Astrocyte (in vitro differentiated cells and primary cell): ENCODE results near the gene GLIPR1. TPM values are rescaled to one million over a fixed set of nuclear protein-coding genes. Genes with fewer than 3 reads are reported as not detected.

Source experiments
- DNase-seq: peaks from one replicate; pipeline ENCODE4 v3.0.0-alpha.2; 2010; ENCODE audit warnings: low read depth
- FAIRE-seq: peaks from 2 replicates; lab custom pipeline; 2011; peaks lifted over from hg19 to GRCh38; lab: Jason Lieb, UNC
- H2AFZ ChIP-seq: 2 replicates; pipeline ENCODE4 v1.6.0; 2012; ENCODE audit warnings: low read depth, low read length, inconsistent platforms
- H3K27ac ChIP-seq: 2 replicates; pipeline ENCODE4 v1.5.1; 2011; ENCODE audit warnings: low read depth, low read length, inconsistent platforms
- H3K27me3 ChIP-seq: 2 replicates; pipeline ENCODE4 v1.6.0; 2011; ENCODE audit warnings: low read length, inconsistent platforms; ENCODE audit not compliant: insufficient read depth
- H3K36me3 ChIP-seq: 2 replicates; pipeline ENCODE4 v1.5.1; 2011; ENCODE audit warnings: low read length, inconsistent platforms; ENCODE audit not compliant: insufficient read depth
- H3K4me1 ChIP-seq: 2 replicates; pipeline ENCODE4 v1.5.1; 2011; ENCODE audit warnings: low read length, inconsistent platforms; ENCODE audit not compliant: insufficient read depth
- H3K4me2 ChIP-seq: 2 replicates; pipeline ENCODE4 v1.6.0; 2012; ENCODE audit warnings: low read length, inconsistent platforms
- H3K4me3 ChIP-seq: 2 replicates; pipeline ENCODE4 v1.5.1; 2011; ENCODE audit warnings: low read depth, mild to moderate bottlenecking, low read length, inconsistent platforms; ENCODE audit not compliant: insufficient read depth
- H3K79me2 ChIP-seq: 2 replicates; pipeline ENCODE4 v1.6.0; 2012; ENCODE audit warnings: mild to moderate bottlenecking, low read length, inconsistent platforms; ENCODE audit not compliant: insufficient read depth
- H3K9ac ChIP-seq: 2 replicates; pipeline ENCODE4 v1.6.0; 2012; ENCODE audit warnings: mild to moderate bottlenecking, low read length, inconsistent platforms
- H3K9me3 ChIP-seq: 2 replicates; pipeline ENCODE4 v1.5.1; 2012; ENCODE audit warnings: low read depth, mild to moderate bottlenecking, low read length, inconsistent platforms; ENCODE audit not compliant: insufficient read depth
- H4K20me1 ChIP-seq: 2 replicates; pipeline ENCODE4 v1.6.0; 2012; ENCODE audit warnings: low read length, inconsistent platforms; ENCODE audit not compliant: insufficient read depth
- H3K27ac Mint-ChIP-seq: one replicate; pipeline ENCODE4 v1.8.0; 2021; ENCODE audit warnings: mild to moderate bottlenecking, mixed read lengths; ENCODE audit not compliant: unreplicated experiment
- H3K27me3 Mint-ChIP-seq: one replicate; pipeline ENCODE4 v1.8.0; 2021; ENCODE audit warnings: low read depth, mixed read lengths; ENCODE audit not compliant: unreplicated experiment
- H3K36me3 Mint-ChIP-seq: one replicate; pipeline ENCODE4 v1.8.0; 2021; ENCODE audit warnings: low read depth, mixed read lengths; ENCODE audit not compliant: unreplicated experiment
- H3K4me1 Mint-ChIP-seq: one replicate; pipeline ENCODE4 v1.8.0; 2021; ENCODE audit warnings: low read depth, mixed read lengths; ENCODE audit not compliant: unreplicated experiment
- H3K4me3 Mint-ChIP-seq: one replicate; pipeline ENCODE4 v1.8.0; 2021; ENCODE audit warnings: mild to moderate bottlenecking, moderate library complexity, mixed read lengths; ENCODE audit not compliant: unreplicated experiment
- H3K9me3 Mint-ChIP-seq: one replicate; pipeline ENCODE4 v1.8.0; 2021; ENCODE audit warnings: mild to moderate bottlenecking, mixed read lengths; ENCODE audit not compliant: unreplicated experiment
- CTCF ChIP-seq: IDR thresholded peaks from 2 replicates; pipeline ENCODE4 v1.5.1; 2011; ENCODE audit warnings: low read depth, mild to moderate bottlenecking, inconsistent platforms, low read length, moderate library complexity; ENCODE audit not compliant: insufficient read depth
- EZH2 ChIP-seq: IDR thresholded peaks from 2 replicates; pipeline ENCODE4 v1.6.1; 2012; ENCODE audit warnings: mild to moderate bottlenecking, low read length, inconsistent platforms; ENCODE audit not compliant: insufficient read depth
- total RNA-seq: library from RNA; stranded (reverse); gene quantifications from 2 replicates; pipeline ENCODE4 v1.2.1, GENCODE V29; 2021

The GLIPR1 gene
- total RNA-seq, 1 donor from 2014 or later: 232 TPM

GRCh38 chr12:75481013-75481705 lies 604 bp downstream of the GLIPR1 start:
- FAIRE-seq (peak; percentile 41), DNase-seq (no peak)
- no peak overlapping the region for H2AFZ ChIP-seq
- no peaks in the 10 kb centered on the region for H3K9me3 Mint-ChIP-seq
- H3K36me3 ChIP-seq: peaks cover 14% of the 10 kb centered on the region
- H3K27ac ChIP-seq: peak overlapping the region; percentile 89
- H3K27ac Mint-ChIP-seq: peak overlapping the region; percentile 93
- H3K4me3 ChIP-seq: peak overlapping the region; percentile 95
- H3K4me1 Mint-ChIP-seq: peaks cover 30% of the 10 kb centered on the region
- H4K20me1 ChIP-seq: peaks cover 35% of the 10 kb centered on the region
- H3K79me2 ChIP-seq: peaks cover 52% of the 10 kb centered on the region
- peaks cover 31% of the 10 kb centered on the region for H3K4me1 ChIP-seq
- no peaks in the 10 kb centered on the region for H3K9me3 ChIP-seq
- no peaks in the 10 kb centered on the region for H3K27me3 Mint-ChIP-seq
- H3K4me2 ChIP-seq: peak overlapping the region; percentile 94
- TF ChIP-seq EZH2 (no peak), CTCF (no peak)
- peak overlapping the region; percentile 91 for H3K4me3 Mint-ChIP-seq
- peaks cover 8% of the 10 kb centered on the region for H3K36me3 Mint-ChIP-seq
- H3K9ac ChIP-seq: peak overlapping the region; percentile 90
- no peaks in the 10 kb centered on the region for H3K27me3 ChIP-seq

- H3K9me3 ChIP-seq: no peaks in the 10 kb centered on the region
- no peaks in the 10 kb centered on the region for H3K27me3 ChIP-seq
- peak overlapping the region; percentile 89 for H3K27ac ChIP-seq
- H3K4me1 Mint-ChIP-seq: peaks cover 35% of the 10 kb centered on the region
- H3K27me3 Mint-ChIP-seq: no peaks in the 10 kb centered on the region
- H3K4me2 ChIP-seq: peak overlapping the region; percentile 94
- TF ChIP-seq CTCF (no peak), EZH2 (no peak)
- peaks cover 36% of the 10 kb centered on the region for H3K4me1 ChIP-seq
- peak overlapping the region; percentile 90 for H3K9ac ChIP-seq
- peaks cover 59% of the 10 kb centered on the region for H3K79me2 ChIP-seq
- H3K9me3 Mint-ChIP-seq: no peaks in the 10 kb centered on the region
- H3K36me3 Mint-ChIP-seq: peaks cover 8% of the 10 kb centered on the region
- H4K20me1 ChIP-seq: peaks cover 40% of the 10 kb centered on the region
- H3K27ac Mint-ChIP-seq: peak overlapping the region; percentile 93
- peak overlapping the region; percentile 95 for H3K4me3 ChIP-seq
- FAIRE-seq (no peak), DNase-seq (peak; percentile 71)
- peaks cover 14% of the 10 kb centered on the region for H3K36me3 ChIP-seq
- H3K4me3 Mint-ChIP-seq: peak overlapping the region; percentile 91
- no peak overlapping the region for H2AFZ ChIP-seq
Measured at GRCh38 chr12:75481774-75482173, 1.2 kb downstream of the GLIPR1 start.

- no peak for DNase-seq
- Histone ChIP-seq H3K27ac (peak overlapping the region; percentile 89), H3K79me2 (peaks cover 67% of the 10 kb centered on the region), H3K4me1 (peaks cover 43% of the 10 kb centered on the region), H3K36me3 (peaks cover 14% of the 10 kb centered on the region), H4K20me1 (peaks cover 44% of the 10 kb centered on the region), H2AFZ (no peak overlapping the region), H3K27me3 (no peaks in the 10 kb centered on the region), H3K9ac (peak overlapping the region; percentile 90), H3K4me3 (peak overlapping the region; percentile 95), H3K9me3 (no peaks in the 10 kb centered on the region), H3K4me2 (peak overlapping the region; percentile 94)
- H3K9me3 Mint-ChIP-seq: no peaks in the 10 kb centered on the region
- TF ChIP-seq CTCF (no peak), EZH2 (no peak)
- H3K4me3 Mint-ChIP-seq: peak overlapping the region; percentile 91
- H3K27ac Mint-ChIP-seq: peak overlapping the region; percentile 93
- peaks cover 38% of the 10 kb centered on the region for H3K4me1 Mint-ChIP-seq
- no peak for FAIRE-seq
- peaks cover 8% of the 10 kb centered on the region for H3K36me3 Mint-ChIP-seq
- no peaks in the 10 kb centered on the region for H3K27me3 Mint-ChIP-seq
Measured at GRCh38 chr12:75482646-75483045, 2.1 kb downstream of the GLIPR1 start.
